HCT116 (cell line): Measurements from ENCODE around the gene TICRR. TPM values are rescaled to one million over a fixed set of nuclear protein-coding genes. Genes with fewer than 3 reads are reported as not detected.

ENCODE experiments used
- ATAC-seq: fragments of 200-7000 bp; cut with Tn5 transposase; 2 replicates; pipeline ENCODE4 v1.9.1; 2020; ENCODE audit warnings: mild to moderate bottlenecking, moderate library complexity
- BruUV-seq: library from RNA; stranded (reverse); fragments of 400-500 nt; replicated peaks from 2 replicates; lab custom pipeline; 2021; lab: Mats Ljungman, UMichigan
- CTCF ChIA-PET: fragments of 300-600 bp; sonication (Branson Sonifier 250); formaldehyde crosslinking; loops from one replicate; lab custom pipeline; 2021; ENCODE audit warnings: antibody characterized with exemption; lab: Charles Lee
- POLR2A ChIA-PET: fragments of 300-600, 350-600 bp; sonication (Branson Sonifier 250); formaldehyde crosslinking; loops from one replicate; lab custom pipeline; 2021; ENCODE audit warnings: antibody characterized with exemption; lab: Charles Lee
- RAD21 ChIA-PET, 2 experiments: fragments of 300-600 bp; sonication (Branson Sonifier 250); formaldehyde crosslinking; loops; one replicate each; lab custom pipeline; 2023; ENCODE audit warnings: low total read pairs in 2 of 2; ENCODE audit not compliant: uncharacterized antibody in 2 of 2, unreplicated experiment in 2 of 2, low non-redundant PET in 1 of 2; lab: Charles Lee
- DNase-seq: peaks from one replicate; pipeline ENCODE4 v3.0.0-alpha.2; 2010; ENCODE audit warnings: low read depth, low spot score
- H2AFZ ChIP-seq: fragments of 200-600 bp; shearing (Covaris generic), sonication (generic); 2 replicates; pipeline ENCODE4 v1.6.1; 2017; ENCODE audit warnings: low read depth, mixed run types, mixed read lengths, antibody characterized with exemption, low read length; ENCODE audit not compliant: poor library complexity, severe bottlenecking
- H3K27ac ChIP-seq: 2 replicates; pipeline ENCODE4 v1.5.1; 2012; ENCODE audit warnings: low read depth, low read length
- H3K27me3 ChIP-seq: fragments of 200-600 bp; sonication (generic); 2 replicates; pipeline ENCODE4 v1.6.1; 2016; ENCODE audit warnings: mixed run types, low read length, mixed read lengths; ENCODE audit not compliant: insufficient read depth
- H3K36me3 ChIP-seq, 2 experiments: fragments of 200-500 bp in 1 of 2; fragments of 200-600 bp in 1 of 2; sonication (Bioruptor generic) in 1 of 2; sonication (generic) in 1 of 2; 2 replicates each; pipeline versions ENCODE4 v1.5.1 to v1.6.1; 2014 to 2016; ENCODE audit warnings: low read length in 2 of 2, inconsistent platforms in 1 of 2, mixed read lengths in 1 of 2, mixed run types in 1 of 2; ENCODE audit not compliant: insufficient read depth in 2 of 2, control insufficient read depth in 1 of 2
- H3K4me1 ChIP-seq, 2 experiments: fragments of 200-600 bp in 1 of 2; sonication (generic) in 1 of 2; 2 replicates each; pipeline versions ENCODE4 v1.5.1 to v1.6.1; 2012 to 2017; ENCODE audit warnings: low read length in 2 of 2, inconsistent platforms in 1 of 2, mild to moderate bottlenecking in 1 of 2, mixed read lengths in 1 of 2, mixed run types in 1 of 2, moderate library complexity in 1 of 2; ENCODE audit not compliant: insufficient read depth in 2 of 2, control insufficient read depth in 1 of 2
- H3K4me2 ChIP-seq: fragments of 200-600 bp; sonication (generic); 2 replicates; pipeline ENCODE4 v1.6.1; 2017; ENCODE audit warnings: mixed run types, low read length, mixed read lengths
- H3K4me3 ChIP-seq, 2 experiments: fragments of 200-600 bp in 1 of 2; sonication (generic) in 1 of 2; replicated peaks in 1 of 2; 2 replicates each; pipeline ENCODE4 v1.5.1; 2011 to 2016; ENCODE audit warnings: low read length in 2 of 2, control low read depth in 1 of 2, low read depth in 1 of 2, mild to moderate bottlenecking in 1 of 2, mixed read lengths in 1 of 2, mixed run types in 1 of 2
- H3K79me2 ChIP-seq: fragments of 200-600 bp; sonication (generic); 2 replicates; pipeline ENCODE4 v1.6.1; 2017; ENCODE audit warnings: mild to moderate bottlenecking, mixed run types, low read length, moderate library complexity, mixed read lengths; ENCODE audit not compliant: insufficient read depth
- H3K9ac ChIP-seq: fragments of 200-600 bp; sonication (generic); 2 replicates; pipeline ENCODE4 v1.6.1; 2016; ENCODE audit warnings: low read length, mixed read lengths
- H3K9me2 ChIP-seq: fragments of 200-600 bp; sonication (generic), shearing (Covaris generic); 2 replicates; pipeline ENCODE4 v1.6.1; 2017; ENCODE audit warnings: mixed run types, mild to moderate bottlenecking, moderate library complexity; ENCODE audit not compliant: insufficient read depth
- H3K9me3 ChIP-seq, 2 experiments: fragments of 200-500 bp in 1 of 2; fragments of 200-600 bp in 1 of 2; sonication (Bioruptor generic) in 1 of 2; sonication (generic) in 1 of 2; 2 replicates each; pipeline ENCODE4 v1.6.1; 2014 to 2017; ENCODE audit warnings: low read length in 2 of 2, mixed read lengths in 2 of 2, inconsistent platforms in 1 of 2, low read depth in 1 of 2, mild to moderate bottlenecking in 1 of 2, mixed run types in 1 of 2, moderate library complexity in 1 of 2; ENCODE audit not compliant: control insufficient read depth in 1 of 2, insufficient read depth in 1 of 2
- H4K20me1 ChIP-seq: fragments of 200-600 bp; sonication (generic), shearing (Covaris generic); 2 replicates; pipeline ENCODE4 v1.6.1; 2017; ENCODE audit warnings: mixed run types, mild to moderate bottlenecking, moderate library complexity; ENCODE audit not compliant: insufficient read depth
- CEBPB ChIP-seq: IDR thresholded peaks from 2 replicates; pipeline ENCODE4 v1.6.1; 2012; ENCODE audit warnings: low read depth
- ELF1 ChIP-seq: IDR thresholded peaks from 2 replicates; pipeline ENCODE4 v1.6.1; 2012; ENCODE audit warnings: low read depth, borderline replicate concordance
- FOSL1 ChIP-seq: IDR thresholded peaks from 2 replicates; pipeline ENCODE4 v1.6.1; 2012; ENCODE audit warnings: low read depth
- JUND ChIP-seq: IDR thresholded peaks from 2 replicates; pipeline ENCODE4 v1.6.1; 2012
- POLR2A ChIP-seq: IDR thresholded peaks from 2 replicates; pipeline ENCODE4 v1.7.0; 2011; ENCODE audit warnings: borderline replicate concordance; ENCODE audit not compliant: insufficient read depth, insufficient read length; ENCODE audit errors: extremely low read depth
- POLR2AphosphoS5 ChIP-seq: IDR thresholded peaks from 2 replicates; pipeline ENCODE4 v1.6.1; 2011; ENCODE audit warnings: mild to moderate bottlenecking, low read depth, low read length, moderate library complexity
- RAD21 ChIP-seq: IDR thresholded peaks from 2 replicates; pipeline ENCODE4 v1.6.1; 2012; ENCODE audit warnings: low read depth, mild to moderate bottlenecking
- SIN3A ChIP-seq: IDR thresholded peaks from 2 replicates; pipeline ENCODE4 v1.6.1; 2012; ENCODE audit warnings: low read depth
- SRF ChIP-seq: IDR thresholded peaks from 2 replicates; pipeline ENCODE4 v1.6.1; 2012; ENCODE audit warnings: low read depth
- TCF7L2 ChIP-seq: IDR thresholded peaks from 2 replicates; pipeline ENCODE4 v1.7.0; 2011; ENCODE audit warnings: borderline replicate concordance, inconsistent platforms; ENCODE audit not compliant: insufficient read depth, insufficient read length; ENCODE audit errors: extremely low read depth
- ZBTB33 ChIP-seq: IDR thresholded peaks from 2 replicates; pipeline ENCODE4 v1.6.1; 2011; ENCODE audit warnings: mild to moderate bottlenecking, low read length, moderate library complexity; ENCODE audit not compliant: insufficient replicate concordance; ENCODE audit errors: extremely low read depth
- ZNF274 ChIP-seq: fragments of 200-500 bp; sonication (Bioruptor generic); IDR thresholded peaks from 2 replicates; pipeline ENCODE4 v1.6.1; 2014; ENCODE audit warnings: mild to moderate bottlenecking, low read depth, low read length, inconsistent platforms
- intact Hi-C: fragments of 100-400 bp; cut with micrococcal nuclease; formaldehyde crosslinking; loops from 2 replicates; pipeline ENCODE4 v1.10.0; 2022
- total RNA-seq: library from RNA; stranded (reverse); gene quantifications from one replicate; pipeline ENCODE4 v1.2.1, GENCODE V29; 2021; ENCODE audit not compliant: unreplicated experiment
- TF ChIP-seq, protein P1 (sequence below), 3 experiments: fragments of 200-600 bp in 1 of 3; sonication (generic) in 1 of 3; IDR thresholded peaks in 2 of 3; conservative IDR thresholded peaks in 1 of 3; 2 replicates each; pipeline ENCODE4 v1.5.1; 2012 to 2017; ENCODE audit warnings: low read depth in 2 of 3, low read length in 2 of 3, antibody characterized with exemption in 1 of 3, borderline replicate concordance in 1 of 3, control low read depth in 1 of 3, mild to moderate bottlenecking in 1 of 3, mixed read lengths in 1 of 3, mixed run types in 1 of 3, moderate library complexity in 1 of 3; ENCODE audit not compliant: insufficient read depth in 1 of 3
- TF ChIP-seq, protein P2 (sequence below): IDR thresholded peaks from 2 replicates; pipeline ENCODE4 v1.6.1; 2012

TICRR gene
- total RNA-seq, 1 experiment from 2014 or later: 24.8 TPM

DNA sequence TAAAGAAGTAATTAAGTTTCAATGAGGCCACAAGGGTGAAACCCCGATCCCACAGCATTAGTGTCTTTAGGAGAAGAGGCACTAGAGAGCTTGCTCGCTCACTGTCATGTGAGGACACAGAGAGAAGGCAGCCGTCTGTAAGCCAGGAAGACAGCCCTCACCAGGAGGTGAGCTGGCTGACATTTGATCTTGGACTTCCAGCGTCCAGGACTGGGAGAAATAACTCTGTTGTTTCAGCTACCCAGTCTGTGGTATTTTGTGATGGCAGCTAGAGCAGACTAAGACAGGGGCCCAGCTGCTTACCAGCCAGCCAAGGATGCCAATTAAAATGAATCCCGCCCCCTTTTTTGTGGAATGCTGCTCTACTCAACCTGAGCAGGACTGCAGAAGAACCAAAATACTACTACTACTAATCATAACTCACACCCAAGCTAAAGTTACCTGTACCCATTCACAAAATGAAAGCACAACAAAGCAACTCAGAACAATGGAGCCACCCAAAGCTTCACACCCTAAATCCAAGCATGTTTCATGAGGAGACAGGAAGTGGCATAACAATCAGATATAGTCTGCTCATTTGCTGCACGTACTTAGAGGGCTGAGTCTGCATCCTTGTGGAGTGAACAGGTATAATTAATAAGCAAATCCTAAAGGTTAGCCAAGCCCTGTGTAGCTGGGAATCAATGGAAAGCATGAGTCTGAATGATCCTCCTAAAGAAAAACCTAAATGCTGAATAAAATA is 43.3 kb upstream of the TICRR start (continued):
- TF ChIP-seq ZBTB33: no peak
- no peak for TF ChIP-seq POLR2A
- no peak for TF ChIP-seq SIN3A
- TF ChIP-seq ZNF274: no peak
- TF ChIP-seq TCF7L2: no peak
- TF ChIP-seq CEBPB: no peak
- TF ChIP-seq, protein P1, sequence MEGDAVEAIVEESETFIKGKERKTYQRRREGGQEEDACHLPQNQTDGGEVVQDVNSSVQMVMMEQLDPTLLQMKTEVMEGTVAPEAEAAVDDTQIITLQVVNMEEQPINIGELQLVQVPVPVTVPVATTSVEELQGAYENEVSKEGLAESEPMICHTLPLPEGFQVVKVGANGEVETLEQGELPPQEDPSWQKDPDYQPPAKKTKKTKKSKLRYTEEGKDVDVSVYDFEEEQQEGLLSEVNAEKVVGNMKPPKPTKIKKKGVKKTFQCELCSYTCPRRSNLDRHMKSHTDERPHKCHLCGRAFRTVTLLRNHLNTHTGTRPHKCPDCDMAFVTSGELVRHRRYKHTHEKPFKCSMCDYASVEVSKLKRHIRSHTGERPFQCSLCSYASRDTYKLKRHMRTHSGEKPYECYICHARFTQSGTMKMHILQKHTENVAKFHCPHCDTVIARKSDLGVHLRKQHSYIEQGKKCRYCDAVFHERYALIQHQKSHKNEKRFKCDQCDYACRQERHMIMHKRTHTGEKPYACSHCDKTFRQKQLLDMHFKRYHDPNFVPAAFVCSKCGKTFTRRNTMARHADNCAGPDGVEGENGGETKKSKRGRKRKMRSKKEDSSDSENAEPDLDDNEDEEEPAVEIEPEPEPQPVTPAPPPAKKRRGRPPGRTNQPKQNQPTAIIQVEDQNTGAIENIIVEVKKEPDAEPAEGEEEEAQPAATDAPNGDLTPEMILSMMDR (IDR thresholded peaks at IDR 0.05 in 2 of 3, conservative IDR thresholded peaks at IDR 0.05 in 1 of 3; ENCODE audit: borderline replicate concordance in 1 of 3, insufficient read depth in 1 of 3, low read depth in 2 of 3, low read length in 2 of 3): no peak
- no peak for TF ChIP-seq JUND

DNA sequence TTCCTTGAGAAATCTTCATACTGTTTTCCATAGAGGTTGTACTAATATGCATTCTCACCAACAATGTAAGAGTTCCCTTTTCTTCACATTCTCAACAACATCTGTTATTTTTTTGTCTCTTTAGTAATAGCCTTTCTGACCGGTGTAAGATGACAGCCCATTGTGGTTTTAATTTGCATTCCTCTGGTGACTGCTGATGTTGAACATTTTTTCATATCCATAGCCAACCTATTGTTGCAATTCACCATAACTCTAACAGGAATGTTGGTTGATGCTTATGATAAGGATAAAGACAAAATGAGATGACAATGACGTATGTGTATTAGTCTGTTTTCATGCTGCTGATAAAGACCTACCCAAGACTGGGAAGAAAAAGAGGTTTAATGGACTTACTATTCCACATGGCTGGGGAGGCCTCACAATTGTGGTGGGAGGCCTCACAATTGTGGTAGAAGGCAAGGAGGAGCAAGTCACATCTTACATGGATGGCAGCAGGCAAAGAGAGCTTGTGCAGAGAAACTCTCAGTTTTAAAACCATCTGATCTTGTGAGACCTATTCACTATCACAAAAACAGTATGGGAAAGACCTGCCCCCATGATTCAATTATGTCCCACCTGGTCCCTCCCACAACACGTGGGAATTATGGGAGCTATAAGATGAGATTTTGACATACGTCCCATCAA is 41.3 kb upstream of the TICRR start:
- ChIA-PET POLR2A (no interaction called here), CTCF (no interaction called here), RAD21 (no interaction called here)
- Histone ChIP-seq H3K27me3 (no peaks in the 10 kb centered on the region), H3K9me2 (no peaks in the 10 kb centered on the region), H3K27ac (no peak overlapping the region), H2AFZ (no peak overlapping the region), H3K9ac (no peak overlapping the region), H3K4me3 (no peak overlapping the region), H3K36me3 (no peaks in the 10 kb centered on the region), H3K4me1 (no peaks in the 10 kb centered on the region), H4K20me1 (no peaks in the 10 kb centered on the region), H3K9me3 (no peaks in the 10 kb centered on the region), H3K4me2 (no peak overlapping the region), H3K79me2 (no peaks in the 10 kb centered on the region)
- no peak for TF ChIP-seq FOSL1
- no peak for TF ChIP-seq SRF
- no peak for TF ChIP-seq POLR2AphosphoS5
- TF ChIP-seq ELF1: no peak
- TF ChIP-seq, protein P2, sequence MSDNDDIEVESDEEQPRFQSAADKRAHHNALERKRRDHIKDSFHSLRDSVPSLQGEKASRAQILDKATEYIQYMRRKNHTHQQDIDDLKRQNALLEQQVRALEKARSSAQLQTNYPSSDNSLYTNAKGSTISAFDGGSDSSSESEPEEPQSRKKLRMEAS: no peak
- no peak for TF ChIP-seq RAD21
- BruUV-seq: no TSS peak
- DNase-seq (no peak), ATAC-seq (no peak)
- intact Hi-C loops: no loop called here
